Muscle layer of colon (tissue), 2 donors: ENCODE results near the gene RUBCN.

Experiments
- H3K27ac ChIP-seq: one replicate; pipeline ENCODE4 v1.7.0; 2013; ENCODE audit warnings: low read depth, mild to moderate bottlenecking, low read length, moderate library complexity
- H3K27me3 ChIP-seq, 2 donors: one replicate each; pipeline ENCODE4 v1.7.0; 2013; ENCODE audit warnings: low read length in 2 of 2, mild to moderate bottlenecking in 2 of 2; ENCODE audit not compliant: insufficient read depth in 2 of 2, control insufficient read depth in 1 of 2
- H3K36me3 ChIP-seq: one replicate; pipeline ENCODE4 v1.7.0; 2013; ENCODE audit warnings: mild to moderate bottlenecking, low read length; ENCODE audit not compliant: insufficient read depth
- H3K4me1 ChIP-seq: one replicate; pipeline ENCODE4 v1.7.0; 2013; ENCODE audit warnings: mild to moderate bottlenecking, low read length; ENCODE audit not compliant: insufficient read depth
- H3K4me3 ChIP-seq, 2 donors: one replicate each; pipeline ENCODE4 v1.7.0; 2013; ENCODE audit warnings: low read length in 2 of 2, low read depth in 1 of 2, mild to moderate bottlenecking in 1 of 2, moderate library complexity in 1 of 2
- H3K9ac ChIP-seq: one replicate; pipeline ENCODE4 v1.7.0; 2013; ENCODE audit warnings: low read length
- H3K9me3 ChIP-seq: one replicate; pipeline ENCODE4 v1.7.0; 2013; ENCODE audit warnings: mild to moderate bottlenecking, low read length
- donor health status: abdominal sarcoma.
- donor health status: Adenocarcinoma of cecum.

The RUBCN gene

GRCh38 chr3:197709135-197709534, 27.6 kb downstream of the RUBCN start:
- Histone ChIP-seq H3K9me3 (no peaks in the 10 kb centered on the region), H3K36me3 (peaks cover 11% of the 10 kb centered on the region), H3K4me3 (no peak overlapping the region), H3K27ac (no peak overlapping the region), H3K27me3 (no peaks in the 10 kb centered on the region), H3K9ac (no peak overlapping the region), H3K4me1 (peaks cover 15% of the 10 kb centered on the region)

GRCh38 chr3:197706658-197707057, 30.0 kb downstream of the RUBCN start:
- Histone ChIP-seq H3K4me1 (no peaks in the 10 kb centered on the region), H3K36me3 (peaks cover 29% of the 10 kb centered on the region), H3K27me3 (no peaks in the 10 kb centered on the region), H3K4me3 (no peak overlapping the region), H3K27ac (no peak overlapping the region), H3K9ac (no peak overlapping the region), H3K9me3 (no peaks in the 10 kb centered on the region)

- Histone ChIP-seq H3K27me3 (no peaks in the 10 kb centered on the region), H3K4me3 (no peak overlapping the region), H3K27ac (no peak overlapping the region), H3K9ac (no peak overlapping the region), H3K9me3 (no peaks in the 10 kb centered on the region), H3K4me1 (no peaks in the 10 kb centered on the region), H3K36me3 (peaks cover 54% of the 10 kb centered on the region)
These were observed 34.9 kb downstream of the RUBCN start for GRCh38 chr3:197701841-197702240.

- Histone ChIP-seq H3K4me1 (no peaks in the 10 kb centered on the region), H3K27ac (no peak overlapping the region), H3K27me3 (no peaks in the 10 kb centered on the region), H3K9me3 (no peaks in the 10 kb centered on the region), H3K9ac (no peak overlapping the region), H3K36me3 (peaks cover 67% of the 10 kb centered on the region), H3K4me3 (no peak overlapping the region)
These were observed 36.6 kb downstream of the RUBCN start for GRCh38 chr3:197700095-197700494.

GRCh38 chr3:197697355-197697754, 39.3 kb downstream of the RUBCN start:
- no peak overlapping the region for H3K9ac ChIP-seq
- H3K4me1 ChIP-seq: no peaks in the 10 kb centered on the region
- H3K4me3 ChIP-seq: no peak overlapping the region
- H3K27ac ChIP-seq: no peak overlapping the region
- H3K27me3 ChIP-seq: no peaks in the 10 kb centered on the region
- H3K36me3 ChIP-seq: peaks cover 65% of the 10 kb centered on the region
- no peaks in the 10 kb centered on the region for H3K9me3 ChIP-seq

GRCh38 chr3:197694251-197694650, 42.5 kb downstream of the RUBCN start:
- Histone ChIP-seq H3K4me1 (no peaks in the 10 kb centered on the region), H3K9ac (no peak overlapping the region), H3K27ac (no peak overlapping the region), H3K36me3 (peaks cover 51% of the 10 kb centered on the region), H3K27me3 (no peaks in the 10 kb centered on the region), H3K9me3 (no peaks in the 10 kb centered on the region), H3K4me3 (no peak overlapping the region)

- Histone ChIP-seq H3K27me3 (no peaks in the 10 kb centered on the region), H3K36me3 (peaks cover 52% of the 10 kb centered on the region), H3K9ac (no peak overlapping the region), H3K4me1 (no peaks in the 10 kb centered on the region), H3K27ac (no peak overlapping the region), H3K9me3 (no peaks in the 10 kb centered on the region), H3K4me3 (no peak overlapping the region)
These were observed 44.1 kb downstream of the RUBCN start for GRCh38 chr3:197692641-197693040.

- H3K36me3 ChIP-seq: peaks cover 42% of the 10 kb centered on the region
- H3K4me1 ChIP-seq: no peaks in the 10 kb centered on the region
- no peaks in the 10 kb centered on the region for H3K9me3 ChIP-seq
- H3K4me3 ChIP-seq: no peak overlapping the region
- no peak overlapping the region for H3K27ac ChIP-seq
- no peaks in the 10 kb centered on the region for H3K27me3 ChIP-seq
- H3K9ac ChIP-seq: no peak overlapping the region
These were observed 46.0 kb downstream of the RUBCN start for GRCh38 chr3:197690754-197691153.

- H3K9ac ChIP-seq: no peak overlapping the region
- no peaks in the 10 kb centered on the region for H3K9me3 ChIP-seq
- peaks cover 33% of the 10 kb centered on the region for H3K36me3 ChIP-seq
These were observed 49.1 kb downstream of the RUBCN start for GRCh38 chr3:197687570-197687969.

GRCh38 chr3:197686899-197687298, 49.8 kb downstream of the RUBCN start:
- Histone ChIP-seq H3K36me3 (peaks cover 33% of the 10 kb centered on the region), H3K9ac (no peak overlapping the region), H3K4me3 (no peak overlapping the region), H3K9me3 (no peaks in the 10 kb centered on the region), H3K4me1 (no peaks in the 10 kb centered on the region), H3K27ac (no peak overlapping the region), H3K27me3 (no peaks in the 10 kb centered on the region)

More at GRCh38 chr3:197687570-197687969, 49.1 kb downstream of the RUBCN start:
- H3K27ac ChIP-seq: no peak overlapping the region
- H3K4me1 ChIP-seq: no peaks in the 10 kb centered on the region
- no peak overlapping the region for H3K4me3 ChIP-seq
- no peaks in the 10 kb centered on the region for H3K27me3 ChIP-seq

- Histone ChIP-seq H3K4me1 (no peaks in the 10 kb centered on the region), H3K36me3 (peaks cover 41% of the 10 kb centered on the region), H3K4me3 (no peak overlapping the region), H3K9ac (no peak overlapping the region), H3K27ac (no peak overlapping the region), H3K9me3 (no peaks in the 10 kb centered on the region), H3K27me3 (no peaks in the 10 kb centered on the region)
These were observed 51.2 kb downstream of the RUBCN start for GRCh38 chr3:197685546-197685945.

- Histone ChIP-seq H3K4me1 (no peaks in the 10 kb centered on the region), H3K4me3 (no peak overlapping the region), H3K27ac (no peak overlapping the region), H3K9ac (no peak overlapping the region), H3K27me3 (no peaks in the 10 kb centered on the region), H3K9me3 (no peaks in the 10 kb centered on the region), H3K36me3 (peaks cover 44% of the 10 kb centered on the region)
These were observed 53.5 kb downstream of the RUBCN start for GRCh38 chr3:197683191-197683590.
